Common myeloid progenitor, CD34-positive (primary cell): ENCODE results near the gene COMT.

Experiments used
- CTCF ChIA-PET: fragments of 350-600 bp; sonication (Branson Sonifier 250); formaldehyde crosslinking; loops from one replicate; lab custom pipeline; 2021; ENCODE audit warnings: antibody characterized with exemption; lab: Charles Lee
- POLR2A ChIA-PET: fragments of 350-600 bp; sonication (Branson Sonifier 250); formaldehyde crosslinking; loops from one replicate; lab custom pipeline; 2021; ENCODE audit warnings: antibody characterized with exemption; lab: Charles Lee
- DNase-seq, 3 donors: peaks; one replicate each; pipeline versions ENCODE4 v3.0.0 to v3.0.0-alpha.2; 2013
- H3K27ac ChIP-seq, 2 experiments: 1 replicate in 1 of 2; 2 replicates in 1 of 2; pipeline ENCODE4 v1.7.0; 2013; ENCODE audit warnings: inconsistent platforms in 2 of 2, low read length in 2 of 2, mild to moderate bottlenecking in 2 of 2, low read depth in 1 of 2, moderate library complexity in 1 of 2; ENCODE audit not compliant: severe bottlenecking in 2 of 2, insufficient read depth in 1 of 2, poor library complexity in 1 of 2
- H3K27me3 ChIP-seq, 5 experiments: replicated peaks in 2 of 5; 1 replicate in 3 of 5; 2 replicates in 2 of 5; pipeline versions ENCODE4 v1.6.1 to v1.7.0; 2013; ENCODE audit warnings: low read length in 4 of 5, mild to moderate bottlenecking in 2 of 5, moderate library complexity in 2 of 5, inconsistent platforms in 1 of 5; ENCODE audit not compliant: insufficient read depth in 5 of 5, control insufficient read depth in 4 of 5
- H3K36me3 ChIP-seq, 4 experiments: 1 replicate in 2 of 4; 2 replicates in 2 of 4; pipeline versions ENCODE4 v1.6.1 to v1.7.0; 2013; ENCODE audit warnings: low read length in 3 of 4, control low read depth in 1 of 4, mild to moderate bottlenecking in 1 of 4; ENCODE audit not compliant: control insufficient read depth in 4 of 4, insufficient read depth in 4 of 4
- H3K4me1 ChIP-seq, 4 experiments: 1 replicate in 3 of 4; 2 replicates in 1 of 4; pipeline versions ENCODE4 v1.6.1 to v1.7.1; 2013; ENCODE audit warnings: low read length in 3 of 4, mild to moderate bottlenecking in 3 of 4, control low read depth in 1 of 4, inconsistent platforms in 1 of 4, moderate library complexity in 1 of 4; ENCODE audit not compliant: control insufficient read depth in 4 of 4, insufficient read depth in 4 of 4; ENCODE audit errors: control extremely low read depth in 1 of 4
- H3K4me3 ChIP-seq, 7 experiments: 1 replicate in 4 of 7; 2 replicates in 3 of 7; pipeline versions ENCODE4 v1.5.1 to v1.7.0; 2013; ENCODE audit warnings: mild to moderate bottlenecking in 7 of 7, low read length in 6 of 7, moderate library complexity in 6 of 7, inconsistent platforms in 2 of 7, low read depth in 2 of 7, control low read depth in 1 of 7; ENCODE audit not compliant: insufficient read depth in 4 of 7, control insufficient read depth in 1 of 7; ENCODE audit errors: extremely low read depth in 1 of 7
- H3K9me3 ChIP-seq, 5 experiments: 1 replicate in 4 of 5; 2 replicates in 1 of 5; pipeline versions ENCODE4 v1.6.1 to v1.7.1; 2013; ENCODE audit warnings: low read length in 4 of 5, mild to moderate bottlenecking in 2 of 5, inconsistent platforms in 1 of 5, low read depth in 1 of 5, moderate library complexity in 1 of 5; ENCODE audit not compliant: control insufficient read depth in 4 of 5, insufficient read depth in 2 of 5; ENCODE audit errors: control extremely low read depth in 1 of 5
- WGBS: methylation state at CpG from one replicate; pipeline ENCODE4 v1.1.5; 2013; ENCODE audit not compliant: insufficient coverage; 5-methylcytosine and 5-hydroxymethylcytosine counted together

The COMT gene

GRCh38 chr22:19991645-19992451, 50.3 kb downstream of the COMT start:
- no peak overlapping the region for H3K4me3 ChIP-seq
- CTCF ChIA-PET, result interaction anchor here (0.7 to 3.2 kb wide), 4 partner anchors 17 to 38 kb away, joined by 3 to 12 read pairs (median 4); no protein-coding TSS in a partner anchor

DNA sequence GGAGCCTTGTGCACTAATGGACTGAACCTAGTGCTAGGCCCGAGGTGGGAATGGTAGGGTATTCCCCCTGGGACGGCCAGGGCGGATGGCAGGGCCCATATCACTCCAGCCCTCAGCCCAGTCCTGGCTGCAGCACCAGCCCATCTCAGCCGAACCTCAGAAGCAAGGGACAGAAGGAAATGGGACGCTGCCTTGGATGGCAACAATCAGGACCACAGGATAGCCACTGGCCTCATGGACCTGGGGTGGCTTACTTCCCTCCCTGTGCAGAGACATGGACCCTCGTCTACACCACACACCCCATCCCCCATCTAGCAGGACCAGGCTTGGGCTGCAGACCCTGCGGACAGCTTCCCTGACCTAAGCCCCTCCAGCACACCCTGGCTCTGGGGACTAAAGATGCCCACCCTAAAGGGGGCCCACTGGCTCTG, 50.9 kb downstream of the COMT start:
- no peak overlapping the region for H3K4me3 ChIP-seq
- H3K36me3 ChIP-seq, result no peaks in the 10 kb centered on the region
- no peak for DNase-seq
- no peak overlapping the region for H3K27ac ChIP-seq
- WGBS, result 100% methylated on average over 5 of the region's 7 CpGs
- no peaks in the 10 kb centered on the region for H3K9me3 ChIP-seq
- ChIA-PET CTCF (interaction anchor here (1.4 to 3.2 kb wide), 2 partner anchors 17 to 20 kb away, joined by 4 to 12 read pairs; no protein-coding TSS in a partner anchor), POLR2A (no interaction called here)
- peaks cover 0 to 3% (median under 1%) of the 10 kb centered on the region in 4 experiments for H3K4me1 ChIP-seq
- H3K27me3 ChIP-seq, result no peaks in the 10 kb centered on the region

More at GRCh38 chr22:19991645-19992451, 50.3 kb downstream of the COMT start:
- Histone ChIP-seq H3K27me3 (no peaks in the 10 kb centered on the region), H3K9me3 (no peaks in the 10 kb centered on the region), H3K4me1 (peaks cover 0 to 6% (median 4%) of the 10 kb centered on the region in 4 experiments), H3K27ac (no peak overlapping the region), H3K36me3 (no peaks in the 10 kb centered on the region)
- no peak for DNase-seq
- 93% methylated on average over 22 of the region's 23 CpGs for WGBS
- POLR2A ChIA-PET, result no interaction called here

DNA sequence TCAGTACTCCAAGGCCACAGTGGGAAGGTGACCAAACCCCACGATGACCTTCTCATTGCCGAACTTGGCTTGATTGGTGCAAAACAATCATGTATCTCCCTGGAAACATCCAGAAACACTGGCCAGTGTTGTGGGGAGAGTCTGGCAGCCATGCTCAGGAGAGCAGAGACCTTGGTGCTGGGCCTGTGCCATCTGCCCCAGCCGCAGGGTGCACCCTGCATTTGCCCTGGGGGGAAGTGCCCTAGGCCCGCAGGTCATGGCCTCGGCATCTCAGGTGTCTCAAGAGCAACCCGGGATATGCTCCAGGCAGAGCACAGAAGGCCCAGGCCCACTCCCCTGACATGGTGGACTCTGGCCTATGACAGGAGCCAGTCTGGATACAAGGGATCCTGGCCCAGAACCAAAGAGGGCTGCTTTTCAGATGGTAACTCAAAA, 51.4 kb downstream of the COMT start:
- ChIA-PET POLR2A (no interaction called here), CTCF (interaction anchor here (1.4 to 3.2 kb wide), 2 partner anchors 16 to 20 kb away, joined by 4 to 12 read pairs; no protein-coding TSS in a partner anchor)
- Histone ChIP-seq H3K27me3 (no peaks in the 10 kb centered on the region), H3K9me3 (no peaks in the 10 kb centered on the region), H3K4me1 (peaks cover 0 to 2% (median under 1%) of the 10 kb centered on the region in 4 experiments), H3K27ac (no peak overlapping the region), H3K36me3 (no peaks in the 10 kb centered on the region), H3K4me3 (no peak overlapping the region)
- 100% methylated on average over 3 of the region's 6 CpGs for WGBS
- DNase-seq, result no peak

DNA sequence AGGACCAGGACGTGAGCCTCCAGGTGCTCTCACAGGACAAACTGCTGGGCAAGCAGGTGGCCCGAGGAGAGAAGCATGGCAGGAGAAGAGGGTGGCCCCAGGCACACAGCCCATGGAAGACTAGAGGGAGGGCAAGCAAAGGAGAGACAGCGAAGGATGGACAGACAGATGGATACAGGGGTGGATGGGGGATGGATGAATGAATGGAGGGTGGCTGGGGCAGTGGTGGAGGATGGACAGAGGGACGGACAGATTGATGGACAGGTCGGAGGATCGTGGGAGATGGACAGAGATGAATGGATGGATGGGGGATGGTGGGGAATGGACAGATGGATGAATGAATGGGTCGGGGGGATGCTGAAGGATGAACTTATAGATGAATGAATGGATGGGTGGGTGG, 52.4 kb downstream of the COMT start:
- POLR2A ChIA-PET, result no interaction called here
- Histone ChIP-seq H3K4me3 (no peak overlapping the region), H3K27me3 (no peaks in the 10 kb centered on the region), H3K4me1 (peaks cover 0 to 12% (median 10%) of the 10 kb centered on the region in 4 experiments), H3K9me3 (no peaks in the 10 kb centered on the region), H3K27ac (no peak overlapping the region), H3K36me3 (no peaks in the 10 kb centered on the region)
- CTCF ChIA-PET, result no interaction called here
- 96% methylated on average over 7 of the region's 7 CpGs for WGBS
- DNase-seq, result no peak

DNA sequence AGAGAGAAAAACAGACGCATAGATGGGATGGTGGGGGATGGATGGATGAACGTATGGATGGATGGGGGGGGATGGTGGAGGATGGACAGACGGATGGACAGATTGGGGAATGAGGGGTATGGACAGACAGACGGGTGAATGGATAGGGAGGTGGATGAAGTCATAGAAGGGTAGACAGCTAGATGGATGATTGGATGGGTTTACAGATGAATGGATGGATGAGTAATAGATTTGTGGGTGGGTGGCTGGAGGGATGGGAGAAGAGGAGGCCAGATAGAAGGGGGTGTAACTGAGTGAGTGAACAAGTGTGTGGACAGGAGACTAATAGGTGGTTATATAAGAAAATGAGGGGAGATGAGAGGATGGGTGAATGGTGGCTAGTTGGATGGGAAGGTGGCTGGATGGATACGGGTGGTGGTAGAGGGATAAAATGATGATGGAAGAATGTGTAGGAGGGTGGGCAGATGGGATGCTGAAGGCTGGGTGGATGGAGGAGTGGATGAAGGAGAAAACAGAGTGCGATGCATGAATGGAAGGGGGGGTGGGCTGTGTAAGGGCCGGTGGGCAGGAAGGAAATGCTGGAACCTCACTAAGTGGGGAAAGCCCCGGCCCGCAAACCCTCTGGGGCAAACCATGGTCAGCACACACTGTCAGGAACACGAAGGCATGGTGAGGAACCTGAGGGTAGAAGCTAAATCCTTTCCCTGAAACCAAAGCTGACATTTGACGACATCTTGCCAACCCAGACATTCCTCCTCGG, 53.5 kb downstream of the COMT start:
- WGBS, result 84% methylated on average over 12 of the region's 12 CpGs
- H3K27ac ChIP-seq, result no peak overlapping the region
- no peaks in the 10 kb centered on the region for H3K9me3 ChIP-seq
- no peaks in the 10 kb centered on the region for H3K36me3 ChIP-seq
- ChIA-PET POLR2A (no interaction called here), CTCF (interaction anchor here (1.0 kb wide), 2 partner anchors 15 to 30 kb away, joined by 3 read pairs; no protein-coding TSS in a partner anchor)
- no peaks in the 10 kb centered on the region for H3K27me3 ChIP-seq
- H3K4me3 ChIP-seq, result no peak overlapping the region
- H3K4me1 ChIP-seq, result peaks cover 0 to 22% (median 13%) of the 10 kb centered on the region in 4 experiments
- DNase-seq, result no peak

DNA sequence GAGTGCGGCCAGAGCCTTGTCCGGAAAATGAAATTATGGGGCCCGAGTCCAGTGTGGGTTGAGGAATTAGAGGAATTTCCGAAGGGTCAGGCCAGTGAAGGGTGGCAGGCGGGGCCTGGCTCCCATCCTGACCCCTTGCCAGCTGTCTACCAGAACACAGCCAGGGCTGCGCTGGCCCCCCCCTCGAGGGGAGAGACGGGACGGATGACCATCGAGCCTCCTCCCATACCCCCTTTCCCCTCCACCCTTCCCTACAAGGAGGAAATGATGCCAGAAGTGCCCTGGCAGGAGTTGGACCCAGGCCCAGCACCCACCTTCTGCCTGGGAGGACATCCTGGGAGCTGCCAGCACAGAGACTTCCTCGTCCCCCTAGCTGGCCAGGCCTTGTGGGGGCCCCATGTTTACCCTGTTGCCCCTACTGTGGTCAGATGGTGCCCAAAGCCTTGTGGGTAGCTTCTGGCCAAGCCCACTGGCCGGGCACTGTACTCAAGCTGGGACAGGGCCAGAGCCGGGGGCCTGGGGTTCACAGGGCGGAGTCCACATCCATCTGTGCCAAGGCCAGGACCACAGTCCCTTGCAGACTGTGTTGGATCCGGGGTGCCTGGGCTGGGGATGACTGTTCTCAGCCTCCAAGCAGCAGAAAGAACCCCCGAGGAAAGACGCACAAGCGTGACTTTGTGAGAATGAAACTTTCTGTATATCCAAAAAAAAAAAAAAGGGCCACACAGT, 54.2 kb downstream of the COMT start:
- no peak overlapping the region for H3K27ac ChIP-seq
- WGBS, result 93% methylated on average over 15 of the region's 18 CpGs

More for the DNA sequence above, 54.2 kb downstream of the COMT start:
- Histone ChIP-seq H3K36me3 (no peaks in the 10 kb centered on the region), H3K9me3 (no peaks in the 10 kb centered on the region), H3K27me3 (no peaks in the 10 kb centered on the region), H3K4me3 (no peak overlapping the region), H3K4me1 (peaks cover 0 to 27% (median 14%) of the 10 kb centered on the region in 4 experiments)
- CTCF ChIA-PET, result interaction anchor here (1.0 kb wide), 2 partner anchors 15 to 30 kb away, joined by 3 read pairs; no protein-coding TSS in a partner anchor
- POLR2A ChIA-PET, result interaction anchor here (0.6 kb wide), 1 partner anchor 72 kb away, joined by 5 read pairs; no protein-coding TSS in a partner anchor
- DNase-seq, result no peak
